Measurements from ENCODE around the gene CALCOCO1. TPM values are rescaled to one million over a fixed set of nuclear protein-coding genes. Genes with fewer than 3 reads are reported as not detected.

The CALCOCO1 gene
- total and polyA plus RNA-seq, 3 donors from 2014 or later = 120 to 167 (median 121) TPM

GRCh38 chr12:53714004-53714403 is 13.2 kb downstream of the CALCOCO1 start:
- Histone ChIP-seq H3K9me3 (no peaks in the 10 kb centered on the region), H3K4me3 (no peak overlapping the region), H3K27ac (no peak overlapping the region), H3K27me3 (no peaks in the 10 kb centered on the region), H3K36me3 (ENCODE audit: low read depth, missing control alignments) (no peaks in the 10 kb centered on the region), H3K4me1 (no peaks in the 10 kb centered on the region)
- DNase-seq = no peak
- intact Hi-C loops (cut with DNase I; ENCODE audit: low total_unique reads) = no loop called here
- TF ChIP-seq POLR2A (IDR thresholded peaks at IDR 0.05) (no peak), CTCF (IDR thresholded peaks at IDR 0.05) (no peak)
- 92 to 96% methylated on average over 4 of the region's 4 CpGs for WGBS, 2 donors

GRCh38 chr12:53713516-53713915 is 13.7 kb downstream of the CALCOCO1 start:
- intact Hi-C loops (cut with DNase I; ENCODE audit: low total_unique reads) = no loop called here
- DNase-seq = no peak
- TF ChIP-seq POLR2A (IDR thresholded peaks at IDR 0.05) = no peak
- no peak for TF ChIP-seq CTCF (IDR thresholded peaks at IDR 0.05)
- no peaks in the 10 kb centered on the region for H3K4me1 ChIP-seq
- 87 to 88% methylated on average over 9 of the region's 9 CpGs for WGBS, 2 donors
- no peaks in the 10 kb centered on the region for H3K36me3 ChIP-seq (ENCODE audit: low read depth, missing control alignments)
- H3K27ac ChIP-seq = no peak overlapping the region
- no peaks in the 10 kb centered on the region for H3K27me3 ChIP-seq
- no peaks in the 10 kb centered on the region for H3K9me3 ChIP-seq
- H3K4me3 ChIP-seq = no peak overlapping the region

GRCh38 chr12:53712059-53712643 is 15.1 kb downstream of the CALCOCO1 start:
- Histone ChIP-seq H3K4me3 (no peak overlapping the region), H3K9me3 (no peaks in the 10 kb centered on the region), H3K36me3 (ENCODE audit: low read depth, missing control alignments) (no peaks in the 10 kb centered on the region), H3K4me1 (no peaks in the 10 kb centered on the region), H3K27ac (no peak overlapping the region), H3K27me3 (no peaks in the 10 kb centered on the region)
- intact Hi-C loops (cut with DNase I; ENCODE audit: low total_unique reads) = no loop called here
- TF ChIP-seq CTCF (IDR thresholded peaks at IDR 0.05) (no peak), POLR2A (IDR thresholded peaks at IDR 0.05) (no peak)
- DNase-seq = no peak
- WGBS, 2 donors = 78 to 82% methylated on average over 8 of the region's 8 CpGs

- Histone ChIP-seq H3K4me3 (no peak overlapping the region), H3K36me3 (ENCODE audit: low read depth, missing control alignments) (no peaks in the 10 kb centered on the region), H3K9me3 (no peaks in the 10 kb centered on the region), H3K4me1 (no peaks in the 10 kb centered on the region), H3K27ac (no peak overlapping the region), H3K27me3 (no peaks in the 10 kb centered on the region)
- intact Hi-C loops (cut with DNase I; ENCODE audit: low total_unique reads) = no loop called here
- no peak for TF ChIP-seq CTCF (IDR thresholded peaks at IDR 0.05)
- TF ChIP-seq POLR2A (IDR thresholded peaks at IDR 0.05) = no peak
- 39 to 51% methylated on average over 6 of the region's 6 CpGs for WGBS, 2 donors
- DNase-seq = no peak
Observed at GRCh38 chr12:53710091-53710490, 17.2 kb downstream of the CALCOCO1 start.

- Histone ChIP-seq H3K36me3 (ENCODE audit: low read depth, missing control alignments) (no peaks in the 10 kb centered on the region), H3K4me1 (no peaks in the 10 kb centered on the region), H3K4me3 (no peak overlapping the region), H3K9me3 (no peaks in the 10 kb centered on the region), H3K27ac (no peak overlapping the region), H3K27me3 (no peaks in the 10 kb centered on the region)
- intact Hi-C loops (cut with DNase I; ENCODE audit: low total_unique reads) = no loop called here
- no peak for TF ChIP-seq POLR2A (IDR thresholded peaks at IDR 0.05)
- no peak for TF ChIP-seq CTCF (IDR thresholded peaks at IDR 0.05)
- WGBS, 2 donors = 42 to 55% methylated on average over 4 of the region's 4 CpGs
- DNase-seq = no peak
Observed at GRCh38 chr12:53709671-53710070, 17.6 kb downstream of the CALCOCO1 start.
